B cell (primary cell): ENCODE data around the gene STXBP6.

Source experiments
- EZH2 ChIP-seq: IDR thresholded peaks from 2 replicates; pipeline ENCODE4 v1.6.1; 2012; ENCODE audit warnings: borderline replicate concordance, low read depth, mild to moderate bottlenecking, moderate library complexity, low read length; ENCODE audit not compliant: insufficient read depth, poor library complexity, severe bottlenecking
- TF ChIP-seq, protein P1 (sequence below): fragments of 200-600 bp; IDR thresholded peaks from one replicate; pipeline ENCODE4 v1.8.0; 2022; ENCODE audit warnings: antibody characterized with exemption, mild to moderate bottlenecking

DNA sequence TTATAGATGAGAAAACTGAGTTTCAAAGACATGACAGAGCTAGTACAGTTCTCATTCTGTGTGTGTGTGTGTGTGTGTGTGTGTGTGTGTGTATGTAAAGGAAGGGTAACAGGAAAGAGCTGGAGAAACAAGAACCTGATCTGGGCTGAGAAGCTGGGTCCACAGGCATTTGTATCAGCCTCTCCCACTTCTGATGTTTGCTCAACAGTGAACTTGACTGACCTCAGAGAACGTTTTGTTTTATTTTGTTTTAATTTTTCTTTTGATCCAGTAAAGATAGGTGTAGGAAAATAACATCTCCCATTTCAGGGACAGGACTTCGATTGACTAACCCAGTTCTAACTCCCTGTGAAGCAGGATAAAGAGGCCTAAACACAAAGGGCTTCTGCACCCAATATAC lies 85.4 kb downstream of the STXBP6 start:
- no peak for TF ChIP-seq EZH2
- TF ChIP-seq, protein P1, sequence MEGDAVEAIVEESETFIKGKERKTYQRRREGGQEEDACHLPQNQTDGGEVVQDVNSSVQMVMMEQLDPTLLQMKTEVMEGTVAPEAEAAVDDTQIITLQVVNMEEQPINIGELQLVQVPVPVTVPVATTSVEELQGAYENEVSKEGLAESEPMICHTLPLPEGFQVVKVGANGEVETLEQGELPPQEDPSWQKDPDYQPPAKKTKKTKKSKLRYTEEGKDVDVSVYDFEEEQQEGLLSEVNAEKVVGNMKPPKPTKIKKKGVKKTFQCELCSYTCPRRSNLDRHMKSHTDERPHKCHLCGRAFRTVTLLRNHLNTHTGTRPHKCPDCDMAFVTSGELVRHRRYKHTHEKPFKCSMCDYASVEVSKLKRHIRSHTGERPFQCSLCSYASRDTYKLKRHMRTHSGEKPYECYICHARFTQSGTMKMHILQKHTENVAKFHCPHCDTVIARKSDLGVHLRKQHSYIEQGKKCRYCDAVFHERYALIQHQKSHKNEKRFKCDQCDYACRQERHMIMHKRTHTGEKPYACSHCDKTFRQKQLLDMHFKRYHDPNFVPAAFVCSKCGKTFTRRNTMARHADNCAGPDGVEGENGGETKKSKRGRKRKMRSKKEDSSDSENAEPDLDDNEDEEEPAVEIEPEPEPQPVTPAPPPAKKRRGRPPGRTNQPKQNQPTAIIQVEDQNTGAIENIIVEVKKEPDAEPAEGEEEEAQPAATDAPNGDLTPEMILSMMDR: no peak
